OCI-LY1 (cell line): ENCODE data around the gene GOLIM4.

Source experiments
- CTCF ChIP-seq: fragments of 200-600 bp; sonication (generic), shearing (Covaris generic); IDR thresholded peaks from 2 replicates; pipeline ENCODE4 v1.5.1; 2017; ENCODE audit warnings: mild to moderate bottlenecking, antibody characterized with exemption, low read length, moderate library complexity, mixed read lengths
- EZH2 ChIP-seq: fragments of 200-600 bp; sonication (generic), shearing (Covaris generic); IDR thresholded peaks from 2 replicates; pipeline ENCODE4 v1.8.0; 2017; ENCODE audit warnings: borderline replicate concordance, mixed run types, mild to moderate bottlenecking, antibody characterized with exemption, low read length, moderate library complexity, mixed read lengths

GRCh38 chr3:168066882-168067281 lies 28.8 kb downstream of the GOLIM4 start:
- TF ChIP-seq CTCF (no peak), EZH2 (no peak)
